GM18517 (cell line): Measurements from ENCODE around the gene RANBP3L.
"Not testable (repeated sequence)": the region's sequence is repeated elsewhere in the genome, so short reads cannot be mapped to it uniquely, and the experiment has no call there.

Experiments used
- ATAC-seq: cut with Tn5 transposase; IDR thresholded peaks from one replicate; pipeline ENCODE4 v1.9.1; 2021; ENCODE audit warnings: mild to moderate bottlenecking, moderate library complexity; ENCODE audit not compliant: unreplicated experiment

RANBP3L gene

DNA sequence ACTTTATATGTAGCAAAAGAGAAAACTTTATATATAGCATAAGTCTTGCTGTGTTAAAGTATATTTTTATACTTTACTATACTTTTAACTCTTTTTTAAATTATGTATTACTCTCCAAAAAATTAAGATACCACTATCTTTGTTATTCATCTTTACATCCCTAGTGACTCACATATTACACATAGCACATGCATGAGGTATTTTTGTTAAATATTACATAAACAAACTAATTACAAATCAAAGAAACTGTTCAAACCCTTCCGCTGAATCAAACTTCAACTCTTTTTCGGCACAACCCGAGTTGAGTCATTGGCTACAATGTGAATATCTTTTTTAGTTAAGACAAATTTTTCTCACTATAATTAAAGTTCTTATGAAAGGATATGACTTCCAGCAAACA is 92.0 kb downstream of the RANBP3L start:
- no peak for ATAC-seq

DNA sequence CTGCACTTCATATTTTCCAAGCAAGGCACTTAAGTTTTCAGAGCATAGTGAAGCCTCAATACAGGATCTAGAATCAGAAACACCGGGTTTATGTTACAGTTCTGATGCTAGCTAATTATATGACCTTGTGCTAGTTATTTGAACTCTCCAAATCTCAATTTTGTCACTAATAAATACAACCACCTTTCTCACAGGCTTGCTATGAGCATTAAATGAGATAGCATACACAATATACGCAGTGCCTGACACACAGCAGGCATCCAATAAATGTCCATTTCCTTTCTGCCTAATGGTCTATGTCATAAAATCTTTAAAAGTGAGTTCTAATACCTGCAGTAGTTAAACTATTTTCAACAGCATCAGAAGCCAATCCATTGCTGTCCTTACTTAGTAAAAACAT is 92.9 kb downstream of the RANBP3L start:
- ATAC-seq: no peak

DNA sequence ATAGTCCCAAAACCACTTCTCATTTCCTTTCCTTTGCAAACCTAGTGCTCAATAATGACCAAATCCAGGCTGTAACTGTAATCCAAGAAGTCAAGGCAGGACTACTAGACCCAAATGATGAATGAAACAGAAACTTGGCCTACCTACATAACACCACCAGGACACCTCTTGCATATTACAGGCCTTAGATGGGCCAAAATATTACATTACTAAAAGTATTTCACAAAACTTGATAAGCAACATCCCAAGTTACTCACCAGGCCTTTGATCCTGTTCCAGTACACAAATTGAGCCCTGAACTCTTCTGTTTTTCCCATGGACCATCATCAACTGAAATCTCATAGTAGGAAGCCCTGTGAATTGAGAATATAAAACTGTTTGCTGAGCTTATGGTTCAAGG is 94.8 kb downstream of the RANBP3L start:
- no peak for ATAC-seq

GRCh38 chr5:36205329-36205728 is 96.4 kb downstream of the RANBP3L start:
- ATAC-seq: no peak

- ATAC-seq: no peak
These were observed 99.2 kb downstream of the RANBP3L start for GRCh38 chr5:36202521-36202961.

DNA sequence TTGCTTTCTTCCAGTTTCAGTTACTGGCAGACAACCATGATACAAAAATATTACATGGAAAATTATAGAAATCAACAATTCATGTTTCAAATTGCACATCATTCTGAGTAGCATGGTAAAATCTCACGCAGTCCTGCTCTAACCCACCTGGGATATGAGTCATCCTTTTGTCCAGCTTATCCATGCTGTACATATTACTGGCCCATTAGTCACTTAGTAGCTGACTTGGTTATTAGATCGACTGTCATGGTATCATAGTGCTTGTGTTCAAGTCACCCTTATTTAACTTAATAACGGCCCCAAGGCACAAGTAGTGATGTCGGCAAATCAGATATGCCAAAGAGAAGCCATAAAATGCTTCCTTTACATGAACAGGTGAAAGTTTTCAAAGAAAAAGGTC is 101.2 kb downstream of the RANBP3L start:
- ATAC-seq: no peak

- no peak for ATAC-seq
These were observed 102.1 kb downstream of the RANBP3L start for GRCh38 chr5:36199620-36200019.

DNA sequence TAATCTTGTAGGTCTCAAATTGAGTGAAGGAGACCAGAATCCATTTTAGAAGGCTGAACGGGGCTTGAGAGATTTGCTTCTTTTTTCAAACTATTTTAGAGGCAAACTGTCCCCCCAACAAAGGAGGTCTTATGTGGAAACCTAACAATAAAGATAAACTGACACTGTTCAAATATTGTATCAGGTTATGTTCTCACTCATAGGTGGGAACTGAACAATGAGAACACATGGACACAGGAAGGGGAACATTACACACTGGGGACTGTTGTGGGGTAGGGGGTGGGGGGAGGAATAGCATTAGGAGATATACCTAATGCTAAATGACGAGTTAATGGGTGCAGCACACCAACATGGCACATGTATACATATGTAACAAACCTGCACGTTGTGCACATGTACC is 102.9 kb downstream of the RANBP3L start:
- ATAC-seq: not testable (repeated sequence)
